CD1c-positive myeloid dendritic cell (primary cell): ENCODE measurements around the gene THAP4.
A peak's percentile ranks its signal among the peaks of the same experiment; 100 is the strongest.
"Not testable (repeated sequence)": the region's sequence is repeated elsewhere in the genome, so short reads cannot be mapped to it uniquely, and the experiment has no call there.

ENCODE experiments used
- DNase-seq: peaks from one replicate; pipeline ENCODE4 v3.0.0-alpha.2; 2016; ENCODE audit errors: extremely low spot score

Gene THAP4

GRCh38 chr2:241666627-241667400 is 29.9 kb upstream of the THAP4 start:
- DNase-seq = no peak

GRCh38 chr2:241665731-241666440 is 28.9 kb upstream of the THAP4 start:
- no peak for DNase-seq

GRCh38 chr2:241662731-241663130 is 25.8 kb upstream of the THAP4 start:
- not testable (repeated sequence) for DNase-seq

GRCh38 chr2:241660593-241661213 is 23.7 kb upstream of the THAP4 start:
- no peak for DNase-seq

- peak; percentile 43 for DNase-seq
Observed at GRCh38 chr2:241659150-241659739, 22.3 kb upstream of the THAP4 start.

GRCh38 chr2:241658296-241658695 is 21.3 kb upstream of the THAP4 start:
- DNase-seq = peak; percentile 39

- peak; percentile 38 for DNase-seq
Observed at GRCh38 chr2:241657786-241658254, 20.9 kb upstream of the THAP4 start.

- DNase-seq = no peak
Observed at GRCh38 chr2:241656190-241656741, 19.3 kb upstream of the THAP4 start.

GRCh38 chr2:241655516-241656189 is 18.7 kb upstream of the THAP4 start:
- no peak for DNase-seq

GRCh38 chr2:241654551-241654950 is 17.6 kb upstream of the THAP4 start:
- no peak for DNase-seq

GRCh38 chr2:241653210-241653750 is 16.3 kb upstream of the THAP4 start:
- DNase-seq = no peak

GRCh38 chr2:241652722-241653121 is 15.8 kb upstream of the THAP4 start:
- no peak for DNase-seq

- no peak for DNase-seq
Observed at GRCh38 chr2:241652142-241652541, 15.2 kb upstream of the THAP4 start.

- no peak for DNase-seq
Observed at GRCh38 chr2:241649927-241650326, 13.0 kb upstream of the THAP4 start.

GRCh38 chr2:241649404-241649803 is 12.4 kb upstream of the THAP4 start:
- no peak for DNase-seq

- DNase-seq = no peak
Observed at GRCh38 chr2:241648453-241648852, 11.5 kb upstream of the THAP4 start.

GRCh38 chr2:241645915-241646645 is 9.1 kb upstream of the THAP4 start:
- no peak for DNase-seq

GRCh38 chr2:241645056-241645914 is 8.3 kb upstream of the THAP4 start:
- no peak for DNase-seq

- peak; percentile 30 for DNase-seq
Observed at GRCh38 chr2:241641631-241642030, 4.7 kb upstream of the THAP4 start.
